Epithelial cell of esophagus (primary cell): ENCODE measurements around the gene S100P.

Experiments
- DNase-seq: peaks from one replicate; pipeline ENCODE4 v3.0.0; 2010; ENCODE audit warnings: low read depth
- H3K4me3 ChIP-seq: 2 replicates; pipeline ENCODE4 v1.5.1; 2011; ENCODE audit warnings: mild to moderate bottlenecking, low read length, control low read depth
- CTCF ChIP-seq: IDR thresholded peaks from 2 replicates; pipeline ENCODE4 v1.5.1; 2011; ENCODE audit warnings: low read depth, mild to moderate bottlenecking, low read length, control low read depth, inconsistent platforms; ENCODE audit not compliant: insufficient read depth; ENCODE audit errors: missing control alignments

The S100P gene

GRCh38 chr4:6699903-6700302, 6.2 kb downstream of the S100P start:
- TF ChIP-seq CTCF: no peak

GRCh38 chr4:6701371-6701770, 7.7 kb downstream of the S100P start:
- H3K4me3 ChIP-seq: no peak overlapping the region
- DNase-seq: no peak
- TF ChIP-seq CTCF: peak; percentile 25

More at GRCh38 chr4:6699903-6700302, 6.2 kb downstream of the S100P start:
- H3K4me3 ChIP-seq: no peak overlapping the region
- DNase-seq: no peak

GRCh38 chr4:6702761-6703160, 9.1 kb downstream of the S100P start:
- no peak for TF ChIP-seq CTCF

GRCh38 chr4:6703786-6704185, 10.1 kb downstream of the S100P start:
- H3K4me3 ChIP-seq: no peak overlapping the region

More at GRCh38 chr4:6702761-6703160, 9.1 kb downstream of the S100P start:
- no peak overlapping the region for H3K4me3 ChIP-seq
- no peak for DNase-seq

GRCh38 chr4:6705646-6706045, 12.0 kb downstream of the S100P start:
- TF ChIP-seq CTCF: no peak
- H3K4me3 ChIP-seq: no peak overlapping the region
- no peak for DNase-seq

More at GRCh38 chr4:6703786-6704185, 10.1 kb downstream of the S100P start:
- no peak for TF ChIP-seq CTCF
- DNase-seq: no peak

- TF ChIP-seq CTCF: no peak
- H3K4me3 ChIP-seq: no peak overlapping the region
- no peak for DNase-seq
These were observed 12.5 kb downstream of the S100P start for GRCh38 chr4:6706173-6706572.

GRCh38 chr4:6709230-6710114, 15.8 kb downstream of the S100P start, which contains the start of gene MRFAP1L1:
Gene MRFAP1L1, minus strand, starts transcription at chr4:6709865. Its CDS starts 236 bp downstream, at chr4:6709629.
- peak; percentile 16 for TF ChIP-seq CTCF
- peak within 1 kb of the TSS; percentile 88 for H3K4me3 ChIP-seq
- peak; percentile 98 for DNase-seq
